ENCODE results near the gene C16orf95.

The C16orf95 gene

GRCh38 chr16:87297918-87298631 is 19.1 kb downstream of the C16orf95 start:
- no peak overlapping the region for H3K27ac ChIP-seq
- TF ChIP-seq CTCF (conservative IDR thresholded peaks at IDR 0.05): peak; percentile 40

GRCh38 chr16:87297407-87297806 is 19.8 kb downstream of the C16orf95 start:
- no peak overlapping the region for H3K27ac ChIP-seq
- TF ChIP-seq CTCF (conservative IDR thresholded peaks at IDR 0.05): no peak

GRCh38 chr16:87295661-87296531 is 21.3 kb downstream of the C16orf95 start:
- TF ChIP-seq CTCF (conservative IDR thresholded peaks at IDR 0.05): no peak
- H3K27ac ChIP-seq: no peak overlapping the region

- TF ChIP-seq CTCF (conservative IDR thresholded peaks at IDR 0.05): no peak
- no peak overlapping the region for H3K27ac ChIP-seq
These were observed 21.9 kb downstream of the C16orf95 start for GRCh38 chr16:87295259-87295658.

DNA sequence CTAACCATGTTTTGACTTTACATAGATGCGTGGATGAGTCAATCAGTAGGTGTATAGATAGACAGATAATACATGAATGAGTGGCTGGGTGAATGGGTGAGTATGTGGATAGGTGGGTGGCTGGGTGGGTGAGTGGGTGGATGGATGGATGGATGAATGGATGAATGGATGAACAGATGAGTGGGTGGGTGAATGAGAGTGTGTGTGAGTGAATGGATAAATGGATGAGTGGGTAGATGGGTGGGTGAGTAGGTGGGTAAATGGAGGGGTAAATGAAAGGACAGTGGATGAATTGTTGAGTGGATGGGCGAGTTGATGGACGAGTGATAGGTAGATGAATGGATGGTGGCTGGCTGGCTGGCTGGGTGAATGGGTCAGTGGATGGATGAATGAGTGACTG is 23.2 kb downstream of the C16orf95 start:
- no peak overlapping the region for H3K27ac ChIP-seq
- no peak for TF ChIP-seq CTCF (conservative IDR thresholded peaks at IDR 0.05)

DNA sequence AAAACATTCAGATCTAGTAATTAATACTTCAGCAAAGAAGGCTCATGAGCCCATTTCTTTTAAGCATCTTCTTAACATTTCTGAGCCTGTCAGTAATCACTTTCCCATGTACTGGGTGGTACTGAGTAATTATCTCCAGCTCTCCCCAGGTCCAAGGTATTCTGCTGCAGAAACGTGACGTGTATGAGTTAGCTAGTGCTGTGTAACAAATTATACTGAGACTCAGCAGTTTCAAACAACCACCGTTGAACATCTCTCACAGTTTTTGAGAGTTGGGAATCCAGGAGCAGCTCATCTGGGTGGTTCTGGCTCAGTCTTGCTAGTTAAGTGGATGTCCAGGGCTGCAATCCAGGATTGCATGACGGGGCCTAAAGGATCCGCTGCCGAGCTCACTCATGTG is 25.2 kb downstream of the C16orf95 start:
- no peak for TF ChIP-seq CTCF (conservative IDR thresholded peaks at IDR 0.05)
- no peak overlapping the region for H3K27ac ChIP-seq

DNA sequence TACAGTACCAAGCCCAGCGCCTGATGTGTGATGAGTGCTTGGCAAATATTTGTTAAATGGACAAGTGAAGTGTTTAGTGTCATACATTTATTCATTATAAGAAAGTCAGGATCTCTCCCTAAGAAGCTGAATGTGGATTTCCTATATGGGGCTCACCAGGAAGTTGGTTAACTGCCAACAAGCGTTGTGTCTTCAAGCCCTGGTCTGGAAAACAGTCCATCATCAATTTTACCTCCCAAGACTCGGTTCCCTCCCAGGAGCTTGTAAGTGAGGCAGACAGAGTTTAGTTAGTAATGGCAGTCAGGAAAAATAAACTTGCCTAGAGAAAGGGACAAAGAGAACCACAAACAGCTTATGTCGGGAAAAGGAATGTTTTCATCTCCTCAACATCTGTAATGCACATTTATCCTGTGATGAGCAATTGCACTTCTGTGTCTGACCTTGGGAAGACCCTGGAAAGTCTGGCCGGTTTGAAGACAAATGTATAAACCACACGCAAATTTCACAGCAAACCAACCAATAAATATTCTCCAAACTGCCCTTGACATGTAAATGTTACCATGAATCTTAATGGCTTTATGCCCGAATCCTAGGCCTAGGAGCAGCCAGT is 28.3 kb downstream of the C16orf95 start:
- no peak for TF ChIP-seq CTCF (conservative IDR thresholded peaks at IDR 0.05)
- no peak overlapping the region for H3K27ac ChIP-seq

Data from VCaP (cell line).